Caco-2 (cell line): ENCODE results near the gene PPP2R5C. TPM values are rescaled to one million over a fixed set of nuclear protein-coding genes. Genes with fewer than 3 reads are reported as not detected.

Experiments used
- BruUV-seq: library from RNA; stranded (reverse); fragments of 400-500 nt; replicated peaks from 2 replicates; lab custom pipeline; 2021; lab: Mats Ljungman, UMichigan
- CTCF ChIA-PET: fragments of 300-600 bp; sonication (Branson Sonifier 250); formaldehyde crosslinking; loops from one replicate; lab custom pipeline; 2022; ENCODE audit warnings: antibody characterized with exemption; lab: Charles Lee
- POLR2A ChIA-PET: fragments of 300-600 bp; sonication (Branson Sonifier 250); formaldehyde crosslinking; loops from one replicate; lab custom pipeline; 2022; ENCODE audit warnings: antibody characterized with exemption; lab: Charles Lee
- DNase-seq, 2 experiments: peaks; one replicate each; pipeline versions ENCODE4 v3.0.0 to v3.0.0-alpha.2; 2020 to 2022
- H3K27me3 ChIP-seq: replicated peaks from 2 replicates; pipeline ENCODE4 v1.6.0; 2011; ENCODE audit warnings: low read length; ENCODE audit not compliant: control insufficient read depth, insufficient read depth
- H3K36me3 ChIP-seq: 2 replicates; pipeline ENCODE4 v1.5.1; 2011; ENCODE audit warnings: low read length; ENCODE audit not compliant: control insufficient read depth, insufficient read depth
- H3K4me1 ChIP-seq: fragments of 250-450 bp; sonication (Bioruptor Pico); 2 replicates; pipeline ENCODE4 v1.5.1; 2020; ENCODE audit warnings: mild to moderate bottlenecking
- H3K4me3 ChIP-seq: 2 replicates; pipeline ENCODE4 v1.5.1; 2011; ENCODE audit warnings: low read depth, mild to moderate bottlenecking, control low read depth, low read length
- H3K9me3 ChIP-seq: fragments of 250-450 bp; sonication (Bioruptor Pico); 2 replicates; pipeline ENCODE4 v1.5.1; 2020; ENCODE audit warnings: mild to moderate bottlenecking, moderate library complexity
- H3K27ac Mint-ChIP-seq: one replicate; pipeline ENCODE4 v1.8.0; 2022; ENCODE audit warnings: mixed read lengths; ENCODE audit not compliant: unreplicated experiment
- H3K27me3 Mint-ChIP-seq: one replicate; pipeline ENCODE4 v1.8.0; 2022; ENCODE audit warnings: mixed read lengths; ENCODE audit not compliant: insufficient read depth, unreplicated experiment
- H3K36me3 Mint-ChIP-seq: one replicate; pipeline ENCODE4 v1.8.0; 2022; ENCODE audit warnings: mild to moderate bottlenecking, mixed read lengths; ENCODE audit not compliant: insufficient read depth, unreplicated experiment
- H3K4me1 Mint-ChIP-seq: one replicate; pipeline ENCODE4 v1.8.0; 2022; ENCODE audit warnings: low read depth, mixed read lengths; ENCODE audit not compliant: unreplicated experiment
- H3K4me3 Mint-ChIP-seq: one replicate; pipeline ENCODE4 v1.8.0; 2022; ENCODE audit warnings: mild to moderate bottlenecking, moderate library complexity, mixed read lengths; ENCODE audit not compliant: unreplicated experiment
- H3K9me3 Mint-ChIP-seq: one replicate; pipeline ENCODE4 v1.8.0; 2022; ENCODE audit warnings: mixed read lengths; ENCODE audit not compliant: unreplicated experiment
- intact Hi-C: fragments of 100-400 bp; cut with micrococcal nuclease; formaldehyde crosslinking; loops from one replicate; pipeline ENCODE4 v1.10.0; 2022; ENCODE audit not compliant: unreplicated experiment
- total RNA-seq: library from RNA; stranded (reverse); gene quantifications from 2 replicates; pipeline ENCODE4 v1.2.3, GENCODE V29; 2022
- TF ChIP-seq, protein P1 (sequence below), 2 experiments: fragments of 200-600 bp in 1 of 2; IDR thresholded peaks; 1 replicate in 1 of 2; 2 replicates in 1 of 2; pipeline versions ENCODE4 v1.5.1 to v1.8.0; 2011 to 2022; ENCODE audit warnings: antibody characterized with exemption in 1 of 2, control low read depth in 1 of 2, inconsistent platforms in 1 of 2, low read depth in 1 of 2, low read length in 1 of 2, mild to moderate bottlenecking in 1 of 2, moderate library complexity in 1 of 2; ENCODE audit not compliant: insufficient read depth in 1 of 2, severe bottlenecking in 1 of 2, unreplicated experiment in 1 of 2

The PPP2R5C gene
- total RNA-seq, 1 experiment from 2014 or later = 97.5 TPM

DNA sequence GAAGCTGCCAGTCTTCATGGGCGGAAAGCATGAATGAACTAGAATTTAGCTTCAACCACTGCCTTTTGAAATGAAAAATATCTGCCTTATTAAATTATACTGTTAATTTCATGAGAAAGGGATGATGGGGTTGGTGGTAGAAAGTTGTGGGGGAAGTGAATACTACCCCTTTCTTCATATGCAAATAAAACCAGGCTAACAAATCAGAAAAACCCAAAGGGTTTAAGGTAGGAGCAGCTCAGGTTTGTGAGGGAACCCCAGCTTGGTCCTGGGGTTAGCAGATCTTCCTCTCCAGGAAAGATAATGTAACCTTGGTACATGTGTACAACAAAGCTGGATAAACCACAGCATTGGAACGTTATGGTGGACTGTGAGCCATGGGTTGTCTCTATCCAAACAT lies 84.0 kb downstream of the PPP2R5C start:
- Histone ChIP-seq H3K27me3 (no peaks in the 10 kb centered on the region), H3K36me3 (no peaks in the 10 kb centered on the region), H3K4me3 (no peak overlapping the region), H3K9me3 (no peaks in the 10 kb centered on the region), H3K4me1 (no peaks in the 10 kb centered on the region)
- no peak for DNase-seq
- peaks cover 5% of the 10 kb centered on the region for H3K36me3 Mint-ChIP-seq
- POLR2A ChIA-PET = no interaction called here
- CTCF ChIA-PET = no interaction called here
- no peaks in the 10 kb centered on the region for H3K4me1 Mint-ChIP-seq
- no peaks in the 10 kb centered on the region for H3K9me3 Mint-ChIP-seq
- H3K4me3 Mint-ChIP-seq = no peak overlapping the region
- no TSS peak for BruUV-seq
- TF ChIP-seq, protein P1, sequence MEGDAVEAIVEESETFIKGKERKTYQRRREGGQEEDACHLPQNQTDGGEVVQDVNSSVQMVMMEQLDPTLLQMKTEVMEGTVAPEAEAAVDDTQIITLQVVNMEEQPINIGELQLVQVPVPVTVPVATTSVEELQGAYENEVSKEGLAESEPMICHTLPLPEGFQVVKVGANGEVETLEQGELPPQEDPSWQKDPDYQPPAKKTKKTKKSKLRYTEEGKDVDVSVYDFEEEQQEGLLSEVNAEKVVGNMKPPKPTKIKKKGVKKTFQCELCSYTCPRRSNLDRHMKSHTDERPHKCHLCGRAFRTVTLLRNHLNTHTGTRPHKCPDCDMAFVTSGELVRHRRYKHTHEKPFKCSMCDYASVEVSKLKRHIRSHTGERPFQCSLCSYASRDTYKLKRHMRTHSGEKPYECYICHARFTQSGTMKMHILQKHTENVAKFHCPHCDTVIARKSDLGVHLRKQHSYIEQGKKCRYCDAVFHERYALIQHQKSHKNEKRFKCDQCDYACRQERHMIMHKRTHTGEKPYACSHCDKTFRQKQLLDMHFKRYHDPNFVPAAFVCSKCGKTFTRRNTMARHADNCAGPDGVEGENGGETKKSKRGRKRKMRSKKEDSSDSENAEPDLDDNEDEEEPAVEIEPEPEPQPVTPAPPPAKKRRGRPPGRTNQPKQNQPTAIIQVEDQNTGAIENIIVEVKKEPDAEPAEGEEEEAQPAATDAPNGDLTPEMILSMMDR (IDR thresholded peaks at IDR 0.05; ENCODE audit: insufficient read depth in 1 of 2, low read depth in 1 of 2, low read length in 1 of 2, severe bottlenecking in 1 of 2, unreplicated experiment in 1 of 2) = no peak
- H3K27ac Mint-ChIP-seq = no peak overlapping the region
- H3K27me3 Mint-ChIP-seq = no peaks in the 10 kb centered on the region
- intact Hi-C loops = no loop called here

DNA sequence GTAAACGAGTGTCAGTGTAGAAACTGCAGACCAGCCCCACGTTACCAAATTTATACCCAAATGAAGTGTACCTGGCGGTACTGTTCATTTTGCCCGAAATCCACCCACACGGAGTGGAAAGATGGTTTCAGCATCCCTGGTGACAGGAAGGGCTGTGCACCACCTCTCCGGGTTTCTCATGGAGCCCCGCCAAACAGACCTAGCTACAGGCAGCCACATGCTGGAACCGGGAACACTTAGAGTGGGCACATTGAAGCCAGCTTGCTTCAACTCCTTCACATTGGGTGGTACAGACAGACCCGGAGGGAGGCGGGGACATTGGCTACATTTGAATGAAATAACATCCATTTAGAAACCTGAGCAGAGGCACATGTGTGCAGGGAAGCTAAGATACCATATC lies 84.4 kb downstream of the PPP2R5C start:
- no peaks in the 10 kb centered on the region for H3K27me3 Mint-ChIP-seq
- ChIA-PET POLR2A (no interaction called here), CTCF (no interaction called here)
- H3K4me1 ChIP-seq = no peaks in the 10 kb centered on the region
- no peaks in the 10 kb centered on the region for H3K36me3 ChIP-seq
- TF ChIP-seq, protein P1 (IDR thresholded peaks at IDR 0.05; ENCODE audit: insufficient read depth in 1 of 2, low read depth in 1 of 2, low read length in 1 of 2, severe bottlenecking in 1 of 2, unreplicated experiment in 1 of 2) = no peak
- intact Hi-C loops = no loop called here
- no peaks in the 10 kb centered on the region for H3K4me1 Mint-ChIP-seq
- H3K4me3 ChIP-seq = no peak overlapping the region
- no peak overlapping the region for H3K27ac Mint-ChIP-seq
- H3K4me3 Mint-ChIP-seq = no peak overlapping the region
- H3K9me3 ChIP-seq = no peaks in the 10 kb centered on the region
- no peaks in the 10 kb centered on the region for H3K27me3 ChIP-seq
- no TSS peak for BruUV-seq
- peaks cover 5% of the 10 kb centered on the region for H3K36me3 Mint-ChIP-seq
- no peak for DNase-seq
- no peaks in the 10 kb centered on the region for H3K9me3 Mint-ChIP-seq

DNA sequence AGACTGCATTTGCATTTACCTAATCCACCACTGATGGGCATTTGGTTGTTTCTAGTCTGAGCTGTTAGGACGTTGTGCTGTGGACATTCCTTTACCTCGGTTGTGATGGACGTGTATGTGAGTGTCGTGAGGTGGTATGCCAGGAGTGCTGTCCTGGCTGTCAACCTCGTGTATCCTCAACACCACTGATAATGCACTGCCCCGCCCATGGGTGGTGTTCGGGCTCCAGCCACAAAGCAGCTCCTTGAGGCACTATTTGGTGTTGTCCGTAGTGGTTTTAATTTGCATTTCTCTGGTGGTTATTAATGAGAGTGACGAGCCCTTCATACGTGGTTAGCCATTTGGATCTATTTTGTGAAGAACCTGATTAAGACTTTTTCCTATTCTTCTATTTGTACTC lies 87.6 kb downstream of the PPP2R5C start:
- Histone ChIP-seq H3K9me3 (no peaks in the 10 kb centered on the region), H3K4me1 (no peaks in the 10 kb centered on the region), H3K4me3 (no peak overlapping the region), H3K27me3 (no peaks in the 10 kb centered on the region), H3K36me3 (no peaks in the 10 kb centered on the region; the same call in 1 of the 2 replicates)
- H3K27me3 Mint-ChIP-seq = no peaks in the 10 kb centered on the region
- DNase-seq = no peak
- H3K27ac Mint-ChIP-seq = no peak overlapping the region
- POLR2A ChIA-PET = no interaction called here
- TF ChIP-seq, protein P1 (IDR thresholded peaks at IDR 0.05; ENCODE audit: insufficient read depth in 1 of 2, low read depth in 1 of 2, low read length in 1 of 2, severe bottlenecking in 1 of 2, unreplicated experiment in 1 of 2) = no peak
- CTCF ChIA-PET = no interaction called here
- intact Hi-C loops = no loop called here
- no peaks in the 10 kb centered on the region for H3K4me1 Mint-ChIP-seq
- H3K4me3 Mint-ChIP-seq = no peak overlapping the region
- H3K9me3 Mint-ChIP-seq = no peaks in the 10 kb centered on the region
- H3K36me3 Mint-ChIP-seq = no peaks in the 10 kb centered on the region
- no TSS peak for BruUV-seq
